HepG2 (cell line): Measurements from ENCODE around the gene VDR. TPM values are rescaled to one million over a fixed set of nuclear protein-coding genes. Genes with fewer than 3 reads are reported as not detected.
A peak's percentile ranks its signal among the peaks of the same experiment; 100 is the strongest.

ENCODE experiments used
- CSRNP2 ChIP-seq: sonication (generic); formaldehyde crosslinking; conservative IDR thresholded peaks from 2 replicates; pipeline ENCODE4 v1.8.0; 2022; ENCODE audit warnings: low read depth, missing genetic modification reagents
- HMGA1 ChIP-seq: sonication (generic); formaldehyde crosslinking; conservative IDR thresholded peaks from 2 replicates; pipeline ENCODE4 v1.4.0; 2020; ENCODE audit warnings: missing genetic modification reagents
- NFIC ChIP-seq: IDR thresholded peaks from 2 replicates; pipeline ENCODE4 v1.6.1; 2012; ENCODE audit warnings: mild to moderate bottlenecking, low read length, inconsistent platforms
- RCOR2 ChIP-seq: IDR thresholded peaks from 2 replicates; pipeline ENCODE4 v1.6.1; 2016; ENCODE audit warnings: missing biosample characterization, missing genetic modification reagents
- RELA ChIP-seq: sonication (generic); formaldehyde crosslinking; IDR thresholded peaks from 2 replicates; pipeline ENCODE4 v1.4.0; 2020; ENCODE audit warnings: missing genetic modification reagents
- TCF12 ChIP-seq, 2 experiments: fragments of 450-650 bp in 1 of 2; sonication (generic) in 1 of 2; formaldehyde crosslinking in 1 of 2; IDR thresholded peaks; 2 replicates each; pipeline versions ENCODE4 v1.6.1 to v1.8.0; 2017 to 2022; ENCODE audit warnings: antibody characterized with exemption in 1 of 2, mild to moderate bottlenecking in 1 of 2, missing genetic modification reagents in 1 of 2, moderate library complexity in 1 of 2
- ZFYVE20 ChIP-seq: sonication (generic); formaldehyde crosslinking; IDR thresholded peaks from 2 replicates; pipeline ENCODE4 v1.8.0; 2023; ENCODE audit warnings: low read depth, mild to moderate bottlenecking, moderate library complexity, missing genetic modification reagents, borderline replicate concordance
- ZMAT3 ChIP-seq: sonication (generic); formaldehyde crosslinking; conservative IDR thresholded peaks from 2 replicates; pipeline ENCODE4 v1.7.0; 2021; ENCODE audit warnings: missing genetic modification reagents
- ZNF101 ChIP-seq: sonication (generic); formaldehyde crosslinking; IDR thresholded peaks from 2 replicates; pipeline ENCODE4 v1.4.0; 2020; ENCODE audit warnings: mild to moderate bottlenecking, low read depth, missing genetic modification reagents, borderline replicate concordance
- ZNF724P ChIP-seq: sonication (generic); formaldehyde crosslinking; IDR thresholded peaks from 2 replicates; pipeline ENCODE4 v1.8.0; 2022; ENCODE audit warnings: missing genetic modification reagents, borderline replicate concordance
- polyA plus RNA-seq, 8 experiments: library from polyadenylated mRNA; depleted of rRNA in 3 of 8; stranded (reverse) in 7 of 8; unstranded in 1 of 8; fragments of >200 nt; fragmentation: Illumina TruSeq in 4 of 8; extraction: Trizol in 4 of 8; gene quantifications; 2 replicates each; pipeline versions ENCODE4 v1.2.1 to v1.2.3, GENCODE V29; 2011 to 2016; ENCODE audit warnings: low read depth in 4 of 8, missing spikeins in 1 of 8, mixed read lengths in 1 of 8; ENCODE audit not compliant: insufficient read depth in 1 of 8
- total RNA-seq, 5 experiments: library from RNA; depleted of rRNA; stranded (reverse); fragments of >200 nt; fragmentation: Illumina TruSeq; extraction: Trizol; gene quantifications; 2 replicates each; pipeline ENCODE4 v1.2.3, GENCODE V29; 2016; ENCODE audit warnings: low read depth in 1 of 5
- TF ChIP-seq, protein P1 (sequence below): sonication (generic); formaldehyde crosslinking; IDR thresholded peaks from 2 replicates; pipeline ENCODE4 v1.8.1; 2023; ENCODE audit warnings: mild to moderate bottlenecking, missing genetic modification reagents
- TF ChIP-seq, protein P2 (sequence below): IDR thresholded peaks from 2 replicates; pipeline ENCODE4 v1.4.0; 2020; ENCODE audit warnings: mild to moderate bottlenecking, missing genetic modification reagents
- TF ChIP-seq, protein P3 (sequence below): sonication (generic); formaldehyde crosslinking; IDR thresholded peaks from 2 replicates; pipeline ENCODE4 v1.5.1; 2020; ENCODE audit warnings: mild to moderate bottlenecking, missing genetic modification reagents, moderate library complexity

VDR gene
- total and polyA plus RNA-seq, 2 of the 13 experiments (the other 11 are each of a cell fraction or from before 2014, with no cell fraction given), result 0.08 to 0.33 TPM

DNA sequence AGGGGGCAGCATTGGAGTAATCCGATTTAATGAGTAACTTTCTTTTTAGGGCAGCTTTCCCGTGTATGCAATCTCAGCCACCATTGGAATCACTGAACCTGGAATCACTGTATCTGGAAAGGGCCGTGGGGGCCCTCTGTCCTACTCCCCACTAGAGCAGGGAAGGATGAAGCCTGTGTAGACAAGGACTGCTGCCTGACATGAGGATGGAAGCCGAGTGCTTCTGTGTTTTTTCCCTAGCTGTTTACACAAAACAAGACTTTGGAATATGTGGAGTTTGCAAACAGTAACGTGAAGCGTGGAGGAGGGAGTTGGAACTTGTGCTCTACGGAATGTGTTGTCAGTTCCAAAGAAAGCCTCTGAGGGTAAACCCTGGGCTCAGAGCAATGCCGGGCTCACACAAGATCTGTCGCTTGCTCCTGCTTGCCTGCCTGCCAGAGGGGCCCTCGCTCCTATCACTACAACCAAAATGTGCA is 52.7 kb downstream of the VDR start (continued):
- TF ChIP-seq ZFYVE20 (CRISPR knock-in tag) (no peak), CSRNP2 (no peak), ZNF724P (CRISPR knock-in tag) (no peak), ZMAT3 (no peak), NFIC (no peak), RELA (CRISPR knock-in tag) (no peak), TCF12 (IDR thresholded peaks at IDR 0.05) (no peak), TCF12 (CRISPR knock-in tag; IDR thresholded peaks at IDR 0.05) (0 out of 2 replicates have a peak, but pooled peaks have one; percentile 30), RCOR2 (no peak), HMGA1 (no peak), ZNF101 (CRISPR knock-in tag) (no peak)
- TF ChIP-seq, protein P1, sequence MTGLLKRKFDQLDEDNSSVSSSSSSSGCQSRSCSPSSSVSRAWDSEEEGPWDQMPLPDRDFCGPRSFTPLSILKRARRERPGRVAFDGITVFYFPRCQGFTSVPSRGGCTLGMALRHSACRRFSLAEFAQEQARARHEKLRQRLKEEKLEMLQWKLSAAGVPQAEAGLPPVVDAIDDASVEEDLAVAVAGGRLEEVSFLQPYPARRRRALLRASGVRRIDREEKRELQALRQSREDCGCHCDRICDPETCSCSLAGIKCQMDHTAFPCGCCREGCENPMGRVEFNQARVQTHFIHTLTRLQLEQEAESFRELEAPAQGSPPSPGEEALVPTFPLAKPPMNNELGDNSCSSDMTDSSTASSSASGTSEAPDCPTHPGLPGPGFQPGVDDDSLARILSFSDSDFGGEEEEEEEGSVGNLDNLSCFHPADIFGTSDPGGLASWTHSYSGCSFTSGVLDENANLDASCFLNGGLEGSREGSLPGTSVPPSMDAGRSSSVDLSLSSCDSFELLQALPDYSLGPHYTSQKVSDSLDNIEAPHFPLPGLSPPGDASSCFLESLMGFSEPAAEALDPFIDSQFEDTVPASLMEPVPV (CRISPR knock-in tag), result no peak
- TF ChIP-seq, protein P2, sequence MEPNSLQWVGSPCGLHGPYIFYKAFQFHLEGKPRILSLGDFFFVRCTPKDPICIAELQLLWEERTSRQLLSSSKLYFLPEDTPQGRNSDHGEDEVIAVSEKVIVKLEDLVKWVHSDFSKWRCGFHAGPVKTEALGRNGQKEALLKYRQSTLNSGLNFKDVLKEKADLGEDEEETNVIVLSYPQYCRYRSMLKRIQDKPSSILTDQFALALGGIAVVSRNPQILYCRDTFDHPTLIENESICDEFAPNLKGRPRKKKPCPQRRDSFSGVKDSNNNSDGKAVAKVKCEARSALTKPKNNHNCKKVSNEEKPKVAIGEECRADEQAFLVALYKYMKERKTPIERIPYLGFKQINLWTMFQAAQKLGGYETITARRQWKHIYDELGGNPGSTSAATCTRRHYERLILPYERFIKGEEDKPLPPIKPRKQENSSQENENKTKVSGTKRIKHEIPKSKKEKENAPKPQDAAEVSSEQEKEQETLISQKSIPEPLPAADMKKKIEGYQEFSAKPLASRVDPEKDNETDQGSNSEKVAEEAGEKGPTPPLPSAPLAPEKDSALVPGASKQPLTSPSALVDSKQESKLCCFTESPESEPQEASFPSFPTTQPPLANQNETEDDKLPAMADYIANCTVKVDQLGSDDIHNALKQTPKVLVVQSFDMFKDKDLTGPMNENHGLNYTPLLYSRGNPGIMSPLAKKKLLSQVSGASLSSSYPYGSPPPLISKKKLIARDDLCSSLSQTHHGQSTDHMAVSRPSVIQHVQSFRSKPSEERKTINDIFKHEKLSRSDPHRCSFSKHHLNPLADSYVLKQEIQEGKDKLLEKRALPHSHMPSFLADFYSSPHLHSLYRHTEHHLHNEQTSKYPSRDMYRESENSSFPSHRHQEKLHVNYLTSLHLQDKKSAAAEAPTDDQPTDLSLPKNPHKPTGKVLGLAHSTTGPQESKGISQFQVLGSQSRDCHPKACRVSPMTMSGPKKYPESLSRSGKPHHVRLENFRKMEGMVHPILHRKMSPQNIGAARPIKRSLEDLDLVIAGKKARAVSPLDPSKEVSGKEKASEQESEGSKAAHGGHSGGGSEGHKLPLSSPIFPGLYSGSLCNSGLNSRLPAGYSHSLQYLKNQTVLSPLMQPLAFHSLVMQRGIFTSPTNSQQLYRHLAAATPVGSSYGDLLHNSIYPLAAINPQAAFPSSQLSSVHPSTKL (CRISPR knock-in tag), result peak; percentile 70
- TF ChIP-seq, protein P3, sequence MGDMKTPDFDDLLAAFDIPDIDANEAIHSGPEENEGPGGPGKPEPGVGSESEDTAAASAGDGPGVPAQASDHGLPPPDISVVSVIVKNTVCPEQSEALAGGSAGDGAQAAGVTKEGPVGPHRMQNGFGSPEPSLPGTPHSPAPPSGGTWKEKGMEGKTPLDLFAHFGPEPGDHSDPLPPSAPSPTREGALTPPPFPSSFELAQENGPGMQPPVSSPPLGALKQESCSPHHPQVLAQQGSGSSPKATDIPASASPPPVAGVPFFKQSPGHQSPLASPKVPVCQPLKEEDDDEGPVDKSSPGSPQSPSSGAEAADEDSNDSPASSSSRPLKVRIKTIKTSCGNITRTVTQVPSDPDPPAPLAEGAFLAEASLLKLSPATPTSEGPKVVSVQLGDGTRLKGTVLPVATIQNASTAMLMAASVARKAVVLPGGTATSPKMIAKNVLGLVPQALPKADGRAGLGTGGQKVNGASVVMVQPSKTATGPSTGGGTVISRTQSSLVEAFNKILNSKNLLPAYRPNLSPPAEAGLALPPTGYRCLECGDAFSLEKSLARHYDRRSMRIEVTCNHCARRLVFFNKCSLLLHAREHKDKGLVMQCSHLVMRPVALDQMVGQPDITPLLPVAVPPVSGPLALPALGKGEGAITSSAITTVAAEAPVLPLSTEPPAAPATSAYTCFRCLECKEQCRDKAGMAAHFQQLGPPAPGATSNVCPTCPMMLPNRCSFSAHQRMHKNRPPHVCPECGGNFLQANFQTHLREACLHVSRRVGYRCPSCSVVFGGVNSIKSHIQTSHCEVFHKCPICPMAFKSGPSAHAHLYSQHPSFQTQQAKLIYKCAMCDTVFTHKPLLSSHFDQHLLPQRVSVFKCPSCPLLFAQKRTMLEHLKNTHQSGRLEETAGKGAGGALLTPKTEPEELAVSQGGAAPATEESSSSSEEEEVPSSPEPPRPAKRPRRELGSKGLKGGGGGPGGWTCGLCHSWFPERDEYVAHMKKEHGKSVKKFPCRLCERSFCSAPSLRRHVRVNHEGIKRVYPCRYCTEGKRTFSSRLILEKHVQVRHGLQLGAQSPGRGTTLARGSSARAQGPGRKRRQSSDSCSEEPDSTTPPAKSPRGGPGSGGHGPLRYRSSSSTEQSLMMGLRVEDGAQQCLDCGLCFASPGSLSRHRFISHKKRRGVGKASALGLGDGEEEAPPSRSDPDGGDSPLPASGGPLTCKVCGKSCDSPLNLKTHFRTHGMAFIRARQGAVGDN (CRISPR knock-in tag), result no peak
